WERI-Rb-1 (cell line): ENCODE data around the gene LDB1.
A peak's percentile ranks its signal among the peaks of the same experiment; 100 is the strongest.

Experiments used
- DNase-seq: peaks from one replicate; pipeline ENCODE4 v3.0.0-alpha.2; 2020
- H3K27ac ChIP-seq: fragments of 250-450 bp; sonication (Bioruptor Pico); 2 replicates; pipeline ENCODE4 v1.5.1; 2020; ENCODE audit warnings: mild to moderate bottlenecking, moderate library complexity
- H3K27me3 ChIP-seq: fragments of 250-450 bp; sonication (Bioruptor Pico); 2 replicates; pipeline ENCODE4 v1.5.1; 2021; ENCODE audit warnings: mild to moderate bottlenecking, low read depth, moderate library complexity; ENCODE audit not compliant: insufficient read depth, severe bottlenecking
- H3K36me3 ChIP-seq: fragments of 250-450 bp; sonication (Bioruptor Pico); 2 replicates; pipeline ENCODE4 v1.5.1; 2020; ENCODE audit warnings: mild to moderate bottlenecking, moderate library complexity
- H3K4me3 ChIP-seq: 2 replicates; pipeline ENCODE4 v1.5.1; 2011; ENCODE audit warnings: low read depth, mild to moderate bottlenecking, control low read depth, low read length
- H3K9me3 ChIP-seq: fragments of 250-450 bp; sonication (Bioruptor Pico); 2 replicates; pipeline ENCODE4 v1.5.1; 2021; ENCODE audit warnings: mild to moderate bottlenecking, moderate library complexity; ENCODE audit not compliant: severe bottlenecking
- CTCF ChIP-seq: IDR thresholded peaks from 2 replicates; pipeline ENCODE4 v1.5.1; 2011; ENCODE audit warnings: low read depth, mild to moderate bottlenecking, control low read depth, inconsistent platforms, low read length

LDB1 gene

GRCh38 chr10:102117391-102118159 lies 2.6 kb downstream of the LDB1 start:
- DNase-seq, result peak; percentile 72
- TF ChIP-seq CTCF, result peak; percentile 37; the same call in 1 of the 2 replicates
- H3K27ac ChIP-seq, result peak overlapping the region; percentile 82
- no peaks in the 10 kb centered on the region for H3K27me3 ChIP-seq
- H3K9me3 ChIP-seq, result no peaks in the 10 kb centered on the region
- H3K4me3 ChIP-seq, result no peak overlapping the region
- H3K36me3 ChIP-seq, result peaks cover 4% of the 10 kb centered on the region; the same call in 1 of the 2 replicates

- H3K9me3 ChIP-seq, result no peaks in the 10 kb centered on the region
- H3K36me3 ChIP-seq, result peaks cover 10% of the 10 kb centered on the region
- no peak for DNase-seq
- H3K4me3 ChIP-seq, result no peak overlapping the region
- no peaks in the 10 kb centered on the region for H3K27me3 ChIP-seq
- TF ChIP-seq CTCF, result no peak
- H3K27ac ChIP-seq, result peak overlapping the region; percentile 82
Measured at GRCh38 chr10:102116656-102117055, 3.5 kb downstream of the LDB1 start.

- TF ChIP-seq CTCF, result no peak
- no peak overlapping the region for H3K4me3 ChIP-seq
- peaks cover 19% of the 10 kb centered on the region for H3K36me3 ChIP-seq
- no peaks in the 10 kb centered on the region for H3K9me3 ChIP-seq
- no peaks in the 10 kb centered on the region for H3K27me3 ChIP-seq
- H3K27ac ChIP-seq, result peak overlapping the region; percentile 96
- DNase-seq, result no peak
Measured at GRCh38 chr10:102115775-102116174, 4.4 kb downstream of the LDB1 start.

GRCh38 chr10:102114861-102115618 lies 5.1 kb downstream of the LDB1 start:
- H3K27ac ChIP-seq, result peak overlapping the region; percentile 96
- H3K36me3 ChIP-seq, result peaks cover 26% of the 10 kb centered on the region
- no peaks in the 10 kb centered on the region for H3K27me3 ChIP-seq
- no peaks in the 10 kb centered on the region for H3K9me3 ChIP-seq
- peak; percentile 91 for DNase-seq
- TF ChIP-seq CTCF, result no peak
- H3K4me3 ChIP-seq, result peak overlapping the region; percentile 66

GRCh38 chr10:102113956-102114857 lies 6.0 kb downstream of the LDB1 start:
- no peaks in the 10 kb centered on the region for H3K9me3 ChIP-seq
- H3K27ac ChIP-seq, result peak overlapping the region; percentile 96
- peaks cover 34% of the 10 kb centered on the region for H3K36me3 ChIP-seq
- peak overlapping the region; percentile 66 for H3K4me3 ChIP-seq
- TF ChIP-seq CTCF, result no peak
- no peaks in the 10 kb centered on the region for H3K27me3 ChIP-seq
- peak; percentile 82 for DNase-seq
